Upper lobe of left lung (tissue), 6 donors: ENCODE results near the gene PCARE. TPM values are rescaled to one million over a fixed set of nuclear protein-coding genes. Genes with fewer than 3 reads are reported as not detected.

Source experiments
- ATAC-seq, 2 donors: fragments of 200-7000 bp; cut with Tn5 transposase; one replicate each; pipeline ENCODE4 v1.9.1; 2022; ENCODE audit warnings: mild to moderate bottlenecking in 2 of 2, moderate library complexity in 2 of 2; ENCODE audit not compliant: low FRiP score in 2 of 2
- DNase-seq, 2 donors: peaks; one replicate each; pipeline ENCODE4 v3.0.0-alpha.2; 2019 to 2020
- H3K27ac ChIP-seq, 4 donors: fragments of 200-600 bp; sonication (generic); one replicate each; pipeline ENCODE4 v1.5.1; 2016 to 2019
- H3K27me3 ChIP-seq, 4 donors: fragments of 200-600 bp; sonication (generic); one replicate each; pipeline ENCODE4 v1.5.1; 2017 to 2019
- H3K36me3 ChIP-seq, 4 donors: fragments of 200-600 bp; sonication (generic); one replicate each; pipeline ENCODE4 v1.5.1; 2016 to 2019
- H3K4me1 ChIP-seq, 4 donors: fragments of 200-600 bp; sonication (generic); one replicate each; pipeline ENCODE4 v1.5.1; 2018 to 2019
- H3K4me3 ChIP-seq, 4 donors: fragments of 200-600 bp; sonication (generic); one replicate each; pipeline ENCODE4 v1.5.1; 2017 to 2019; ENCODE audit warnings: mild to moderate bottlenecking in 2 of 4, moderate library complexity in 1 of 4
- H3K9me3 ChIP-seq, 4 donors: fragments of 200-600 bp; sonication (generic); one replicate each; pipeline ENCODE4 v1.5.1; 2018 to 2019
- EP300 ChIP-seq, 4 donors: sonication (generic); formaldehyde crosslinking; IDR thresholded peaks; one replicate each; pipeline ENCODE4 v1.5.1; 2017; ENCODE audit warnings: antibody characterized with exemption in 4 of 4, control low read depth in 2 of 4
- POLR2A ChIP-seq, 4 donors: fragments of 450-650 bp; IDR thresholded peaks; one replicate each; pipeline ENCODE4 v1.5.1; 2016 to 2017; ENCODE audit warnings: antibody characterized with exemption in 4 of 4, mild to moderate bottlenecking in 2 of 4
- POLR2AphosphoS5 ChIP-seq, 2 donors: sonication (generic); formaldehyde crosslinking; IDR thresholded peaks; one replicate each; pipeline ENCODE4 v1.5.1; 2017; ENCODE audit warnings: antibody characterized with exemption in 2 of 2
- WGBS, 2 donors: methylation state at CpG; one replicate each; pipeline ENCODE4 v1.1.5; 2017 to 2018; 5-methylcytosine and 5-hydroxymethylcytosine counted together
- total RNA-seq, 6 donors: library from RNA; depleted of rRNA in 4 of 6; stranded (reverse); fragments of >200 nt in 4 of 6; gene quantifications; one replicate each; pipeline versions ENCODE4 v1.1.0 to v1.2.1, GENCODE V29; 2016 to 2021
- TF ChIP-seq, protein P1 (sequence below), 6 experiments: fragments of 450-650 bp in 4 of 6; fragments of 200-600 bp in 2 of 6; sonication (generic) in 2 of 6; IDR thresholded peaks; one replicate each; pipeline ENCODE4 v1.5.1; 2016 to 2019; ENCODE audit warnings: antibody characterized with exemption in 6 of 6
- donor health status: DM: no; HTN: no; CAD: no; lungs with moderate emphysema.
- donor health status: DM: no; HTN: yes; CAD: no; lungs with severe emphysema.

PCARE gene
- total RNA-seq, 6 donors from 2014 or later: 0.15 to 0.71 (median 0.55) TPM; not detected in 2

DNA sequence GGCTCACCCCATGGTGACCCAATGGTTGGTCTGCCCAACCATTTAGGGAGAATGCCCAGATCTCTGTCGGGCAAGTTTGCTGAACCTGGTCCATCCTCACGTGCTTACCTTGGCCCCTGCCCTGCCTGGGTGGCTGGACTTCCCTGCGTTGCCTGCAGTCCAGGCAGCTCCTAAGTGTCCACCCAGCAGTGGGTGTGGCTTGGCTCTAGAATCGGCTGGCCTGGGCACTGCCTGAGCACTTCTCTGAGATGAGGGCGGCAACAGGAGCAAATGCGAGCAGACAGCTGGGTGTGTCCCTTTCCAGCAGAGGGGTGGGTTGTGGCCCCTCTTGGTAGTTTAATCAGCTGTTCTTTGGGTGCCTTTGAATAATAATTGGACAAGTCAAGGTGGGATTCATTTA is 11.3 kb downstream of the PCARE start:
- Histone ChIP-seq H3K4me3 (no peak overlapping the region), H3K27me3 (no peaks in the 10 kb centered on the region), H3K4me1 (peaks cover 5 to 37% (median 11%) of the 10 kb centered on the region in 4 donors), H3K36me3 (no peaks in the 10 kb centered on the region), H3K9me3 (no peaks in the 10 kb centered on the region), H3K27ac (no peak overlapping the region)
- ATAC-seq: peak in 1 of 2 donors; percentile 54
- TF ChIP-seq POLR2AphosphoS5 (IDR thresholded peaks at IDR 0.05): no peak
- TF ChIP-seq, protein P1, sequence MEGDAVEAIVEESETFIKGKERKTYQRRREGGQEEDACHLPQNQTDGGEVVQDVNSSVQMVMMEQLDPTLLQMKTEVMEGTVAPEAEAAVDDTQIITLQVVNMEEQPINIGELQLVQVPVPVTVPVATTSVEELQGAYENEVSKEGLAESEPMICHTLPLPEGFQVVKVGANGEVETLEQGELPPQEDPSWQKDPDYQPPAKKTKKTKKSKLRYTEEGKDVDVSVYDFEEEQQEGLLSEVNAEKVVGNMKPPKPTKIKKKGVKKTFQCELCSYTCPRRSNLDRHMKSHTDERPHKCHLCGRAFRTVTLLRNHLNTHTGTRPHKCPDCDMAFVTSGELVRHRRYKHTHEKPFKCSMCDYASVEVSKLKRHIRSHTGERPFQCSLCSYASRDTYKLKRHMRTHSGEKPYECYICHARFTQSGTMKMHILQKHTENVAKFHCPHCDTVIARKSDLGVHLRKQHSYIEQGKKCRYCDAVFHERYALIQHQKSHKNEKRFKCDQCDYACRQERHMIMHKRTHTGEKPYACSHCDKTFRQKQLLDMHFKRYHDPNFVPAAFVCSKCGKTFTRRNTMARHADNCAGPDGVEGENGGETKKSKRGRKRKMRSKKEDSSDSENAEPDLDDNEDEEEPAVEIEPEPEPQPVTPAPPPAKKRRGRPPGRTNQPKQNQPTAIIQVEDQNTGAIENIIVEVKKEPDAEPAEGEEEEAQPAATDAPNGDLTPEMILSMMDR (IDR thresholded peaks at IDR 0.05): no peak
- TF ChIP-seq EP300 (IDR thresholded peaks at IDR 0.05): no peak
- no peak for TF ChIP-seq POLR2A (IDR thresholded peaks at IDR 0.05)
- peak in 1 of 2 donors; percentile 82 for DNase-seq
- WGBS, 2 donors: 62% methylated on average over 6 of the region's 6 CpGs; no CpG with 5 or more reads in 1 of the 2 donors

DNA sequence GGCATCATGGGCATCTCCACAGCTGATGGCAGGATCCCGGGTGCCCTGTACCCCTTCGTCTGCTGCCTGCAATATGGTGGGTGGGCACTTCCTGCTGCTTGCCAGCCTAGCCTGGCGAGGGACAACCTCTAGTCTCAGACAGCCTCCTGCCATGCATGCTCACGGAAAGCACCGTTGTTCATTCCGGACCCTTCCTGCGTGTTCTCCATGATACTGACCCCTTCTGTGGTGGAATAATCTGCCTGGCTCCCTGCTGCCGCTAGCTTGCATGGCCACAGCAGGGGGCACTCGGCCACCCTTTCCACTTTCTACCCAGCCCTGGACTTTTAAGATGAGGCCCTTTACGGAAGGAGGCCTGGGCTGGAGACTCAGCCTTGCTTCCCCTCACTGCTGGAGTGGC is 12.0 kb downstream of the PCARE start:
- ATAC-seq (no peak), DNase-seq (no peak)
- Histone ChIP-seq H3K9me3 (no peaks in the 10 kb centered on the region), H3K27ac (no peak overlapping the region), H3K27me3 (no peaks in the 10 kb centered on the region), H3K4me1 (peaks cover 5 to 37% (median 11%) of the 10 kb centered on the region in 4 donors), H3K4me3 (no peak overlapping the region), H3K36me3 (no peaks in the 10 kb centered on the region)
- TF ChIP-seq POLR2A (IDR thresholded peaks at IDR 0.05) (no peak), POLR2AphosphoS5 (IDR thresholded peaks at IDR 0.05) (no peak), EP300 (IDR thresholded peaks at IDR 0.05) (no peak)
- TF ChIP-seq, protein P1 (IDR thresholded peaks at IDR 0.05): no peak
- WGBS, 2 donors: 93 to 97% methylated on average over 6 to 9 of the region's 10 CpGs

DNA sequence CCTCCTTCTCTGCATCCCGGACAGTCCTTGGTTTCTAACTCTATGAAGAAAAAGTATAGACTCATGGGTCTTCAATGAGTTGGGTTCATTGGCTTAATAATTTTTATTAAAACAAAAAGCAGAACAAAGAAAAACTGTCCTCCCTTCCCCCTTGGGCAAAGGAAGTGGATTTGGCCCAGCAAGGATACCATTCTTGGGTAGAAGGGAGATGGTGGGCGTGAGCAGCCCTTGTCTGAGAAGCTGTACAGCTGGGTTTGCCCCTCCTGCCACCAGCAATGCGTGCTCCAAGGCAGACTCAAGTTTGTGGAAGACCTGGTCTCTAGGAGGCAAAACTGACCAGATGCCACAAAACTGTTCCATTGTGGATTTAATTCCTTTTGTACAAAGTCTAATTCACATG is 12.7 kb downstream of the PCARE start:
- H3K27me3 ChIP-seq: no peaks in the 10 kb centered on the region
- no peaks in the 10 kb centered on the region for H3K36me3 ChIP-seq
- DNase-seq (no peak), ATAC-seq (no peak)
- 83 to 87% methylated on average over 3 of the region's 3 CpGs for WGBS, 2 donors
- H3K4me3 ChIP-seq: no peak overlapping the region
- H3K4me1 ChIP-seq: peaks cover 2 to 30% (median 11%) of the 10 kb centered on the region in 4 donors
- TF ChIP-seq EP300 (IDR thresholded peaks at IDR 0.05) (no peak), POLR2AphosphoS5 (IDR thresholded peaks at IDR 0.05) (no peak), POLR2A (IDR thresholded peaks at IDR 0.05) (no peak)
- TF ChIP-seq, protein P1 (IDR thresholded peaks at IDR 0.05): no peak
- H3K27ac ChIP-seq: no peak overlapping the region
- H3K9me3 ChIP-seq: no peaks in the 10 kb centered on the region

DNA sequence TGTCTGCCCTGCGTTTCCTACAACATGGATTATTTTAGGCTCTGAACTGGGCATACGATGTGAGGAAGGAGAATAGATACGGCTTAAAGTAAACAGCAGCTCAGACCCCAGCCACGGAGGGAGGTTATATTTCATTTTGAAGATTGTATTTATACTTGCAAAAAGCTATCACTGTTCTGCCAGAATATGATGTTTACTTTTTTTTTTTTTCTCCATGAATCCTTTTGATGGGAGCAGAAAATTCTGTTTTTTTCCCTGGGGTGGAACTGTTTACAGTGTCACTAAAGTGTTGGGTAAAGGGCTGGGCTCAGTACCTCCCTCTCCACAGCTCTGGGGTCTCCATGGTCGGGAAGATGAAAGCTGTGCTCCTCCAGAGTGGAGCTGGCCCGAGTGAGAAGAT is 13.1 kb downstream of the PCARE start:
- Histone ChIP-seq H3K4me3 (no peak overlapping the region), H3K27me3 (no peaks in the 10 kb centered on the region), H3K4me1 (peaks cover 0 to 25% (median 9%) of the 10 kb centered on the region in 4 donors), H3K27ac (no peak overlapping the region), H3K36me3 (no peaks in the 10 kb centered on the region), H3K9me3 (no peaks in the 10 kb centered on the region)
- WGBS, 2 donors: 48 to 63% methylated on average over 6 of the region's 6 CpGs
- no peak for TF ChIP-seq EP300 (IDR thresholded peaks at IDR 0.05)
- TF ChIP-seq POLR2A (IDR thresholded peaks at IDR 0.05): no peak
- TF ChIP-seq POLR2AphosphoS5 (IDR thresholded peaks at IDR 0.05): no peak
- TF ChIP-seq, protein P1 (IDR thresholded peaks at IDR 0.05): no peak
- DNase-seq (no peak), ATAC-seq (no peak)

DNA sequence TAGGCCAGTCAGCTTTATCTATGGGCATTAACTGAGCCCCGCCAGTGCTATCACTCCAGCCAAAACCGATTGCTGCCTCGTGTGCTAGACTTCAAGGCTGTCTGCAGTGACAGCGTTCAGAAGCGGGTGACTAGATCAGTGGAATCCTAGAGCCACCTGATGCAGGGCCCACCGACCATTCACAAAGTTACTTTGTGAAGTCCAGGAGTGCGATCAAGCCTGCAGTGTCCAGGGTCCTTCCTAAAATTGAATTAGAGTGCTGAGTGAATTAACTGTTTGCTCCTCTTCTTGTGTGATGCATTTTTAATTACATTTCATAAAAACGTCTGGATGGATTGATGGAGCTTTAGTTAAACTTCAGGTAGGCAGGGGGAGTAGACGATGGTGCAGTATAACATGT is 13.9 kb downstream of the PCARE start:
- Histone ChIP-seq H3K4me1 (peaks cover 0 to 21% (median 8%) of the 10 kb centered on the region in 4 donors), H3K4me3 (no peak overlapping the region), H3K9me3 (no peaks in the 10 kb centered on the region), H3K27me3 (no peaks in the 10 kb centered on the region), H3K36me3 (no peaks in the 10 kb centered on the region), H3K27ac (no peak overlapping the region)
- DNase-seq: no peak
- 69 to 84% methylated on average over 9 of the region's 9 CpGs for WGBS, 2 donors
- no peak for ATAC-seq
- TF ChIP-seq EP300 (IDR thresholded peaks at IDR 0.05): no peak
- no peak for TF ChIP-seq POLR2AphosphoS5 (IDR thresholded peaks at IDR 0.05)
- TF ChIP-seq POLR2A (IDR thresholded peaks at IDR 0.05): no peak
- TF ChIP-seq, protein P1 (IDR thresholded peaks at IDR 0.05): no peak
